ENCODE results near the gene EFEMP2.
"Not testable (repeated sequence)": the region's sequence is repeated elsewhere in the genome, so short reads cannot be mapped to it uniquely, and the experiment has no call there.

The EFEMP2 gene

DNA sequence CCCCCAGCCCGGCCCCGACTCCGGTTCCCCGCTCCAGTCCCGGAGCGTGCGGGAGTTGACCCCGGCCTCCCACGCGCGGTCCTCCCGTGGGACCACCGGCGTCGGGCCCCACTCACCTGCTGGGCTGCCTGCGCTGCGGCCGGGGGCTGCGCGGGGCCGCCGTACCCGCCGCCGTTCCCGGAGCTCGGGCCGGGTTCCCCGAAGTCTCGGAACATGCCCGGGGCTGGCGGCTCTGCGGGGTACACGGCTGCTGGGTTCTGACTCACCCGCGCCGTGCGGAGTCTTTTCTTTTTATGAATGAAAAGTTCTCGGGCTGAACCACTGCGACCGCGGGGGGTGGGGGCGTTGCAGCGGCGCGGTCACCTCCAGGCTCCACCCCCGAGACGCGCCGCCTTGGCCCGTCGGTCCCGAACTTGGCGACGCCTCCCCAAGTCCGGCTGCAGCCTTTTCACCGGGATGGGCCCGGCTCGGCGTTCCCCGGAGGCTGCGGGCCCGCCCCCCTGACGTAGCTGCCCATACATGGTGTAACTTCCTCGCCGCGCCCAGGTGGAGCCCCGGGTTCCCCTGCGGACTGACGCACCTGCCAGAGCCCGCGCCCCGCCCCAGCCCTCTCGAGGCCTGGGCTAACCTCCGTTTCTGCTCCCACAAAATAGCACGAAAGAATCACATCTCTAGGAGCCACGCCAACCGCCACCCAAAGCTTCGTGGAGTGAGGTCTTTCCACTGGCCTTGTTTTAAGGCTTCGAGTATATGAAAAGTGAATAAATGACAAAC is 27.7 kb upstream of the EFEMP2 start, which contains the start of gene FOSL1:
Gene FOSL1 (minus strand): TSS at position 264 of the 774 bp plus-strand sequence. CDS start 49 bp downstream, at position 215.
- peak; percentile 73 for DNase-seq (ENCODE audit: low spot score)

DNA sequence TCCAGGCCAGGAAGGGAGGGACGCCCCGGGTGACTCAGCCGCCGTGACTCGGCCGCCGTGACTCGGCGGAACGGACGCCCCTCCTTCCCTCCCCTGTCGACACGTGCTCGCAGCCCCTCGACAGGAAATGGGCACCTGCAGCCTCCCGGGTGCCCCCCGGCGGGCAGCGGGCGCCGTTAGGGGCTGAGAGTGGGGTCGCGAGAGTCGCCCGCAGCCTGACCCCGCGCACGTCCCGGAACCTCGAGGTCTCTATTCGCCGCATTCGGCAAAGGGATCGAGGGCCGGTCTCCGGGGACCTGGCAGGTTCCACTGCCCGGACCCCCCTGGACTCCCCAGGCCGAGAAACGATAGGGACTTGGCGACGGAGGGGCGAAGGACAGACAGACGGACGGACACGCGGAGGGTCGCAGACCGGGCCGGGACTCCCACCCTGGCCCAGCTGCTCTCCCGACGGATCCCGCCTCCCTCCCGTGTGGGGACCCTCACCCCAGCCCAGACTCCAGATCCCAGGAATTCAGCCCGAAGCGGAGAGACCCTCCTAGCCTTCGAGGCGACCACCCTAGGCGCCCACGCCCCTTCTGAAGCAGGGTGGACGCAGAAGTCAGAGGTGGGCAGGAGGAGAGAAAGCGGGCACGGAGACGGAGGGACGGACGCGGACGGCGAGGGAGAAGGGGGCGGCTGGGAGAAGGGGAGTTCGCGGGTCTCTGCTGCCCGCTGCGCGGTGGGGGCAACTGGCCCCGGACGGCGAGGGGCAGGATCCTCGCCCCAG is 26.9 kb upstream of the EFEMP2 start:
- DNase-seq (ENCODE audit: low spot score): no peak

DNA sequence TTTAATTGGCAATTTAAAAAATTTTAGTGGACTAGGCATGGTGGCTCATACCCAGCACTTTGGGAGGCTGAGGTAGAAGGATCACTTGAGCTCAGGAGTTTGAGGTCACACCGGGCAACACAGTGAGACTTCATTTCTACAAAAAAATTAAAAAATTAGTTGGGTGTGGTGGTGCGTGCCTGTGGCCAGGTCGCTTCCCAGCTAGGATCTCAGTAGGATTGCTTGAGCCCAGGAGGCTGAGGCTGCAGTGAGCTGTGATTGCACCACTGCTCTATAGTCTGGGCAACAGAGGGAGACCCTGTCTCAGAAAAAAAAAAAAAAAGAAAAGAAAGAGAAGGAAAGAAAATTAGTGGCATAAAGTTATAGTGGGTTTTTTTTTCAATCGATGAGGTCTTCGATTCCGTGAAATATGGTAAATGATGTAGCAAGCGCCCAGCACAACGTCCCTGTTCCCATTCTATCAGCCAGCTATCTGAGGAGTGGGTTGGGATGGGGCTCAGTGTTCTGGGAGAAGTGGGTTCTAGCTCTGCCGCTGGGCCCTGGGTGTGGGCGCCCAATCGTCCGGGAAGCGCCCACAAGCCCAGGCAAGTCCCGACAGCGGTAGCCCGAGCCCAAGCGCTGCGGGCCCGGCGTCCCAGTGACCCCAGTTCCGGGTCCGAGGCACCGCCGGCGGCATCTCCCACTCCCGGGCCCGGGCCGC is 26.2 kb upstream of the EFEMP2 start:
- DNase-seq (ENCODE audit: low spot score): no peak

DNA sequence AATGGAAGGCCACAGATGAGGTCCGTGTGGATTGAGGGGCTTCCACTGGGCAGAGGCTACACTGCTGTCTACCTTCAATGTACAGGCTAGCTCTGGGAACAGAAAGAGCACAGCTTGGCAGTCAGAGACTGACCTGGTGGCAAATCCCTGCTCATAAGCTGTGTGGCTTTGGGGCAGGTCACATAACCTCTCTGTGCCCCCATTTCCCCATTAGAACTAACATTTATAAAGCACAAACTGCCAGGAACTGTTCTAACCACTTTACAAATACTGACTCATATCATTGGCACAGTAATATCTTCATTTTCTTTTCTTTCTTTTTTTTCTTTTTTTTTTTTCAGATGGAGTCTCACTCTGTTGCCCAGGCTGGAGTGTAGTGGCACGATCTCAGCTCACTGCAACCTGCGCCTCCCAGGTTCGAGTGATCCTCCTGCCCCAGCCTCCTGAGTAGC is 24.4 kb upstream of the EFEMP2 start:
- DNase-seq (ENCODE audit: low spot score): no peak

DNA sequence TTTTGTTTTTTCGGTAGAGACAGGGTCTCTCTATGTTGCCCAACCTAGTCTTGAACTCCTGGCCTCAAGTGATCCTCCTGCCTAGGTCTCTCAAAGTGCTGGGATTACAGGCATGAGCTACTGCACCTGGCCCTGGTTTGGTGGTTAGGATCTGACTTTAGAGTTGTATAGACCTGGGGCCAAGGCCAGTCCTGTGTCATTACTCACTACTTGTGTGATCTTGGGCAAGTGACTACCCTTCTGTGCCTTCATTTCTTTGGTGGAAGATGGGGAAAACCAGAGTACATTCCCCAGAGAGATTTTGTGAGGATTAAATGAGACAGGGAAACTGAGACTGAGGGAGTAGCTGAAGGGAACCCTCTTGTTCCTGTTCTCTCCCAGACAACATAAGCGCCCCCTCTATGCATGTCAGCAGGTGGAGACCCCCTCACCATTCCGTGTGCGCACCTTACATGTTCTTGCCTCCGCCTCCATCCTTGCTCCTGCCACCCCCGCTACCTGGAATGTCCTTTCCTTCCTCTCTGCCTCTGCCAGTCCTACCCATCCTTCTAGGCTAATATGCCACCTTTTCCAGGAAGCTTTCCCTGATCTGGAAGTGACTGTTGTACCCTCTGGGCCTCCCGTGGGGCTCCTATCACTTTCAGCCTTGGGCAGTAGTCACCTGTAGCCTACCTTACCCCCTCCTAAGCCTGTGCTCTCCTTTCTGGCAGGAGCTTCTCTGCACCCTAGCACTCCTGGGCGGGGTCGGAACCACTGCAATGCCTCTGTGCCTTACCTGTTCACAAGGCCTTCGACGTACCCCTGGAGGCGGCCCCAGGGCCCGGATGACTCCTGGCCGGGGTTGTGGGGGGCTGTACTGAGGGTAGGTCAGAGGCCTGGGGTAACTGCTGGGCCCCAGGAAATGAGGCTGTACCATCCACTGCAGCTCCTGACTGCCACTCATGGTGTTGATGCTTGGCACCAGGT is 23.7 kb upstream of the EFEMP2 start:
- DNase-seq (ENCODE audit: low spot score): no peak

DNA sequence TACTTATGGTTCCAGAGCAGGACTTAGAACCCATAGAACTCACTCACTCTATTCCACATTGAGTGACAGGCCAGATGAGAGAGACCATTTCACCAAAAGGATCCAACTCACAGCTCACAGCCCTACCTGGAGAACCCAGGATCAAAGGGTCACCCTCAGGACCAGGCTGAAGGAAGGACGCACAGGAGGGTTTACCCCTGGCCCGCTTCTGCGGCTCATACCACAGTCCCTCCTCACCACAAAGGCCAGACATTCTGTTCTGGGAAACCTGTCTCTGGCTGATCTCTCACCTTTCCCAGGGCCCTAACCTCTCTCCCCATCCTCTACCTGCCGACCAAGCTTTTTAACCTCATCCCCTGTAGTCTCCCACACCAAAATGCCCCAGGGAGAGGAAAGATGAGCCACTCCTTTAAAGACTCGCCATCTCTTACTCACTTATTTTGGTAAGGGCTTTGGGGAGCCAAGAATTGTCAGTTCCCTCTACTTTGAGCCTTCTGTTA is 22.9 kb upstream of the EFEMP2 start:
- DNase-seq (ENCODE audit: low spot score): no peak

DNA sequence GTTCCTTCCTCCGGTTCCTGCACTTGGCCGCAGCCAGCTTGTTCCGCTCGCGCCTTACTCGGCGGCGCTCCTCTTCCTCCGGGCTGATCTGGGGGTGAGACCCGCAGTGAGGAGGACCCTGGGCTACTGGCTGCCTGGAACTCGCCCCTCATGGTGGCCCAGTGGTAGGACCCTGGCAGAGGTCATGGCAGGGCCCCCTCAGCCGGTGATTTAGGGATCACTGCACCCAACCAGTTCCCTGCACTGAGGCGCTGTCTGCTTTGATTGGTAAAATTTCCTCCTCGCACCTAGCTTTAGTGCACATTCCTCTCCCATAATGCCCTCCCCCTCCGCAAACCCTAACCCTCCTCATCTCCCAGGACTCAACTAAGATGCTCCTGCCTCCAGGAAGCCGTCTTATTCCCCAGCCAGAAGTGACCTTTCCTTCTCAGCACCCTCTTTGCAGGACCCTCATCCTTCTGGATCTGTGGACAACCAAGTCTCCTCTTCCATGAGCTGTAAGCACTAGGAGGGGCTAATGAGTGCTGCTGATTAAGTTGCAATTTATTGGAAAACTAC is 21.5 kb upstream of the EFEMP2 start:
- DNase-seq (ENCODE audit: low spot score): peak; percentile 60

DNA sequence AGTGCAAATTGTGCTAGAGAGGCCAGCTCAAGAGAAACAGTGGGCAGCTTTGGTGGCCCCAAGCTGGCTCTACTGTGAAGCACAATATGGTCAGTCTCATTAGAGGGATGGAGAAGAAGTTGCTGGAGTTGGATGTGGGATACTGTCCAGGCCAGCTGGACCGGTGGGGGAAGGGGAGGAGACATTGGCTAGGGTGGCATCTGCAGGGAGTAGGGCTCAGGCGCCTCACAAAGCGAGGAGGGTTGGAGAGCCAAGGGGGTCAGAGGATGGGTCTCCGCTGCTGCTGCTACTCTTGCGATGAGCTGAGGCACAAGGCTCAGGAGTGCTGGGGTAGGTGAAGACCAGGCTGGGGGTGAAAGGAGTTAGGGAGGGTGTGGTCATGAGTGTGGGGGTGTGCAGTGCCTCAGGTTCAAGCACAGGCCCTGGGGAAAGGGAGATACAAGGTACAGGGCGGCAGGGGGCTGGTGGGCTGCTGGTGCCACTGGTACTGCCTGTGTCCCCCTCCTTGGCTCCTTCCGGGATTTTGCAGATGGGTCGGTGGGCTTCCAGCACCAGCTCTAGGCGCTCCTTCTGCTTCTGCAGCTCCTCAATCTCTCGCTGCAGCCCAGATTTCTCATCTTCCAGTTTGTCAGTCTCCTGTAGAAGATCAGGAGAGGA is 20.2 kb upstream of the EFEMP2 start:
- no peak for DNase-seq (ENCODE audit: low spot score)

DNA sequence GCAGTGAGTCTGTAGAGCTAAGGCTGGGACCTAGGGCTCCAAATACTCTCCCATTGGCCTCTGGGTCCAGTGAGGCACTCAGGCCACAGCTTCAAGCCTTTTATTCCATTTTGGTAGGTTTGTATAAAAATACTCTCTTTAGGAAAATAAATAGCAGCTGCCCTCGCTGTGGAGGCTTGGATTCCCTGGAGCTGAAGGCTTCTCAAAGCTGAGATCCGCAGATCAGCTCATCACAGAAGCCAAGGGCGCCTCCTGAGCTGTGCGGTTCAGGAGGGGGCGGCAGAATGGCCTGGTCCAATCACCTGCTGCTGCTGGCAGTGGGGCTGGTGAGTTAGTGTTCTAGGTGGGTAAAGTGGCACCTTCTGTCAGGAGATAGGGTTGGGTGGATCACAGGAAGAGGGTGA is 19.5 kb upstream of the EFEMP2 start:
- DNase-seq (ENCODE audit: low spot score): not testable (repeated sequence)

DNA sequence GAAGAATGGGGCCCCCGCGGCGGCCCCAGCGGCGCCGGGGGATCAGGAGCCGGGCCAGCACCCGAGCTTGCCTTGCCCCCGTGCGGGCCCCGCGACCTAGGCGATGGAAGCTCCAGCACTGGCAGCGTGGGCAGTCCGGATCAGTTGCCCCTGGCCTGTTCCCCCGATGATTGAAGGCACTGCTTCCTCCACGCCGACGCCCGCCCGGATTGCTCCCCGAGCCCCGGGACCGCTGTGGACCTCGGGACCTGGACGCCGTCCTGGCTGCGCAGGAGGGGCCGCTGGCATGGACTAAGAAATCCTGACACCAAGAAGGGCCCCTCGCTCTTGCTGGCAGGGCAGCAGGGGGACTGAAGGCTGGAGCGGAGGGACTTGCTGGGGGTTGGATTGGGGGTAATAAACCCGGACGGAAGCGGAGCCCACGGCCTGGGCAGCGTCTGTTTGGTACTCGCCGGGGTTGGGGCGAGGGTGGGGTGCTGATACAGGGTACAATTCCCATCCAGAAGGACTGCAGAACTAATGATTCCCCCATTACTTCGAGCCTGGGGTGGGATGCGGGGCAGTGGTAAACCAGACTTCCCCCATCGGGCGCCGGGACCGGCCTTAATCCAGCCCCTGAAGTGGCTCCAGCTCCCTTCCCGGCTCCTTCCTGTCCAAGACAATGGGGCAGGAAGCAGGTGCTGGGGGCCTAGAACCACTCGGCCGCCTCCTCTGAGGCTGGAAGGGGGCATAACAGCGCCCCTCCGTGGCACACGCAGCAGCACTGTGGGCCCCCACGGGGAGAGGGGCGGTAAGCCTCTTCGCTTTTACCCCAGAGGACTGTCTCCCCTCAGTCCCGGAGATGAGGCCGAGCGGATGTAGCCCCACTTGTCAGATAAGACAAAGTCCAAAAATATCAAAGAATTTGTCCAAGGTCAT is 18.9 kb upstream of the EFEMP2 start:
- DNase-seq (ENCODE audit: low spot score): no peak

DNA sequence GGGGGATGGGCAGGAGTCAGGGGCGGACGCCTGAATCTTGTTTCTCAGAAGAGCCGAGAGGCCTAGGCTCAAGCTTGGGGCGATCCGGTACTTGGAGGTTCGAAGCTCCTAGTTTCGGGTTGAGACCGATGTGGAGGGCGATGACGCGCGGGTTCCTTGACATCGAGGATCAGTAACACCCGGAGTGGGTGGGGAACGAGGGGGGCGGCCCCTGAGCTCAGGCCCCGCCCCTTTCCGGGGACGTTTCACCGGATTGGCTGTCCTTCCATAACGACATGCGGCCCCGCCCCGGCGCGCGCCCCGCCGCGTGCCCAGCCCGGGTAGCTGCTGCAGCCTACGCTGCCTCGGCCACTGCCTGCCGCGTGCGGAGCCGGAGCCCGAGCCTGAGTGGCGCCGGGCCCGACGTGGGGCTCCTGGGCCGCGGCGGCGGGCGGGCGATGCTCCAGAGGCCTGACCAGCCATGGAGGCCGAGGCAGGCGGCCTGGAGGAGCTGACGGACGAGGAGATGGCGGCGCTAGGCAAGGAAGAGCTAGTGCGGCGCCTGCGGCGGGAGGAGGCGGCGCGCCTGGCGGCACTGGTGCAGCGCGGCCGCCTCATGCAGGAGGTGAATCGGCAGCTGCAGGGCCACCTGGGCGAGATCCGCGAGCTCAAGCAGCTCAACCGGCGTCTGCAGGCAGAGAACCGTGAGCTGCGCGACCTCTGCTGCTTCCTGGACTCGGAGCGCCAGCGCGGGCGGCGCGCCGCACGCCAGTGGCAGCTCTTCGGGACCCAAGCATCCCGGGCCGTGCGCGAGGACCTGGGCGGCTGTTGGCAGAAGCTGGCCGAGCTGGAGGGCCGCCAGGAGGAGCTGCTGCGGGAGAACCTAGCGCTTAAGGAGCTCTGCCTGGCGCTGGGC is 18.0 kb upstream of the EFEMP2 start, which contains the start of gene CCDC85B:
Gene CCDC85B (plus strand): TSS at position 350 of the 895 bp plus-strand sequence. CDS start 111 bp downstream, at position 461.
- DNase-seq (ENCODE audit: low spot score): peak; percentile 98

DNA sequence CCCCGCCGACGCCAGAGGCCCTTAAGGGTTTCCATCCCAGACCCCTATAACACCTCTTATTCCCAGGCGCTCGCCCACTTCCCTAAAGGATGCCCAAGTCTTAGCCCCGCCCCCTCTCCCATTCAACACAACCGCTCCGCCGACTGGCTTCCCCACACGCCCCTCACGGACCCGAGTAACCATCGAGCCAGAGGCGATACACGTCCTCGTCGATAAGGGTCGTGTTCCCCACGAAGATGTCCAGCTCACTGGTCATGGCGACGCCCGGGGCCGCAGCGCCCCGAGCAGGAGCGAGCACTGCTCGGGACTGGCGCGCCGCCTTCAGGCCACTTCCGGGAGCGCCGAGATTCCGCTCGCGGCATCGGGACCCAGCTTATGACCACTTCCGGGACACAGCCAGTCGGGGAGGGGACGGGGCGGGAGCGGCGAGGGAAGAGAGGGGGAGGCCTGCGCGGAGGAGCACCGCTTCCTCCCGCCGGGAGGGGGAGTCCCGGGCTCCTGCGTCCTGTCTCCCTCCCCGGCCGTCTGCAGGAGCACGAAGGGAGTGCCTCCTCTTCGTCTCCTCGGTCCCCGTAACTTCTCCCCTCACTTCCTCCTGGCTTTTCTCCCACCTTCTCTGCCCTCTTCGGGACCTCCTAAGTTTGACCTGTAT is 15.7 kb upstream of the EFEMP2 start, which contains the start of gene FIBP:
Gene FIBP (minus strand): TSS at position 309 of the 652 bp plus-strand sequence. CDS start 53 bp downstream, at position 256.
- peak; percentile 98 for DNase-seq (ENCODE audit: low spot score)

DNA sequence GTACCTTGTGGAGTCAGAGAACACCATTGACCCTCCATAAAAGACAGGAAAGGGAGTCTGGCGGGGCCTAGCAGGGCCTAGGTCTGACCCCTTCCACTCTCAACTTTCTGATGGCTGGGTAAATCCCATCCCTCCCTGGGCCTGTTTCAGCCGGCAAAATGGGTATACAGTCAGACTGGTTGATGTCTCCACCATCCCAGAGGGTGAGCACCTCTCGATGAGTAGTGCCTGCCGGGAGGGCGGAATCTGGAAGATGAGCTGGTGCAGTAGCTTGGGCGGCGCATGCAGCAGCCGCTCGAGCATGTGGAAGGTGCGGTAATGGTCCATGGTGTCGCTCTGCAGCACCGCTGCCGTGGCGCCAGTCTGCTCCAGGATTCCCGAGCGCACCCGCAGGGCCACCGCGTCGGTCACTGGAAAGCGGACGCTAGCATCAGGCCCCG is 15.1 kb upstream of the EFEMP2 start:
- DNase-seq (ENCODE audit: low spot score): no peak

DNA sequence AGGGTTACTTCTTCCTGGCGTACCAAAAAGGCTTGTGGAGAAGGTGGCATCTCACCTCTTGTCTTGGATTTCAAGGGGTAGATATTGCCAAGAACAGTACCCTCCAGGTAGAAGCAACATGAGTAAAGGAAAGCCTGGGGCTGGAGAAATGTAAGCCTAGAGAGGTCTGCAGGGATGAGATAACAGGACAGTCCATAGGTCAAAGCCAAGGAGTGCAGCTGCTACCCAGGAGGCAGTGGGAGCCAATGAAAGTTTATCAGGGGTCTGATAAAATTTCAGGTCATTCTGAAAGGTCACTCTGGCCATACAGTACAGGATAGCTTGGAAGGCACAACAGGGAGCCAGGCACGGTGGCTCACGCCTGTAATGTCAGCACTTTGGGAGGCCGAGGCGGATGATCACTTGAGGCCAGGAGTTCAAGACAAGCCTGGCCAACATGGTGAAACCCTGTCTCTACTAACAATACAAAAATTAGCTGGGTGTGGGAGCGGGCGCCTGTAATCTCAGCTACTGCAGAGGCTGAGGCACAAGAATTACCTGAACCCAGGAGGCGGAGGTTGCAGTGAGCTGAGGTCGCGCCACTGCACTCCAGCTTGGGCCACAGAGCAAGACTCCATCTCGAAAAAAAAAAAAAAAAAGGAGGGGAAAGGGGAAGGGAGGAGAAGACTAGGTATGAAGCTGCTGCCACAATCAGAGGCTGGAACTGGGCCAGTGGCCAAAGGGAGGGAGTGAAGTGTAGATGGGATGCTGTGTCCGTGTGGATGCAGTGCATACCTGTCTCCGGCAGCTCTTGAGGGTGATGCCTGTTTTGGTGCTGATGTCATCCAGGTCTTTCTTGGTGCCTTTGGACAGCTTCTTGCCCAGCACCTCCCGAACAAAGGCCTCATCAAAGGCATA is 14.5 kb upstream of the EFEMP2 start:
- no peak for DNase-seq (ENCODE audit: low spot score)

DNA sequence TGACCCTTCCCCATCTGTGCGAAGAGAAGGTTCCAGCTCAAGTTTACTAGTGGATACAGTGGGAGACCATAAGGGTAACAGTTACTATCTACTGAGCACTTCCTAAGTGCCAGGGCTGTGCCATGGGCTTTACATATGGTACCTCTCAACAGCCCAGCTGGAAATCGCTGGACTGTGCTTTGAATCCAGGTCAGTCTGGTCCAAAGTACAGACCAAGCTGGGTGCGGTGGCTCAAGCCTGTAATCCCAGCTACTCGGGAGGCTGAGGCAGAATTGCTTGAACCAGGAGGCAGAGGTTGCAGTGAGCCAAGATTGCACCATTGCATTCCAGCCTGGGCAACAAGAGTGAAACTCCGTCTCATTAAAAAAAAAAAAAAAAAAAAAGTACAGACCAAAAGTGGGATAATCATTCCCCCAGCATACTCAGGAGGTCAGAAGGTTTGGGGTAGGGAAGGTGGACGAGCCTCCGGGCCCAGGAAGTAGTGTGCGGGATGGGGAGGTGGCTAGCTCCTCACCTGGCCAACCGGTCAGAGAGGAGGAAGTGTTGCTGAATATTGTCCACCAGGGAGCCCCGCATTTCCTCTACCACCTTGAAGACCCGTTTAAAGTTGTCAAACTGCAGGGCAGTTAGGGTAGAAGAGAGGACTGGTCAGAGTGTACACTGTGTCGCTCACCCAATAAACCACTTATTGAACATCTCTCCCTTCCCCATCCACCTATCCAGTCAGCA is 13.4 kb upstream of the EFEMP2 start:
- no peak for DNase-seq (ENCODE audit: low spot score)
